Liver (tissue), 9 donors: ENCODE measurements around the gene TNNC2. TPM values are rescaled to one million over a fixed set of nuclear protein-coding genes. Genes with fewer than 3 reads are reported as not detected.

ENCODE experiments used
- DNase-seq: peaks from one replicate; pipeline ENCODE4 v3.0.0-alpha.2; 2017; ENCODE audit warnings: low spot score
- H3K27ac ChIP-seq, 2 donors: one replicate each; pipeline ENCODE4 v1.7.0; 2013; ENCODE audit warnings: inconsistent platforms in 2 of 2, low read length in 2 of 2, control low read depth in 1 of 2, low read depth in 1 of 2, mild to moderate bottlenecking in 1 of 2
- H3K27me3 ChIP-seq, 4 donors: one replicate each; pipeline versions ENCODE4 v1.6.1 to v1.7.0; 2013; ENCODE audit warnings: low read length in 3 of 4, inconsistent platforms in 1 of 4, mild to moderate bottlenecking in 1 of 4, moderate library complexity in 1 of 4; ENCODE audit not compliant: control insufficient read depth in 4 of 4, insufficient read depth in 4 of 4
- H3K36me3 ChIP-seq, 4 donors: one replicate each; pipeline versions ENCODE4 v1.6.1 to v1.7.0; 2013; ENCODE audit warnings: low read length in 3 of 4, mild to moderate bottlenecking in 3 of 4, low read depth in 1 of 4, moderate library complexity in 1 of 4; ENCODE audit not compliant: control insufficient read depth in 4 of 4, insufficient read depth in 3 of 4
- H3K4me1 ChIP-seq, 4 donors: one replicate each; pipeline versions ENCODE4 v1.6.1 to v1.7.0; 2013; ENCODE audit warnings: low read length in 3 of 4, mild to moderate bottlenecking in 3 of 4, moderate library complexity in 1 of 4; ENCODE audit not compliant: control insufficient read depth in 4 of 4, insufficient read depth in 4 of 4
- H3K4me3 ChIP-seq, 3 donors: one replicate each; pipeline versions ENCODE4 v1.6.1 to v1.7.0; 2013; ENCODE audit warnings: low read length in 3 of 3, control low read depth in 1 of 3, low read depth in 1 of 3, mild to moderate bottlenecking in 1 of 3
- H3K9ac ChIP-seq, 2 donors: one replicate each; pipeline ENCODE4 v1.7.0; 2013; ENCODE audit warnings: low read length in 2 of 2, mild to moderate bottlenecking in 2 of 2, moderate library complexity in 2 of 2, control low read depth in 1 of 2, low read depth in 1 of 2
- H3K9me3 ChIP-seq, 4 donors: one replicate each; pipeline versions ENCODE4 v1.6.1 to v1.7.0; 2013; ENCODE audit warnings: low read length in 3 of 4; ENCODE audit not compliant: control insufficient read depth in 4 of 4
- CTCF ChIP-seq: fragments of 150-350 bp; IDR thresholded peaks from 2 replicates; pipeline ENCODE4 v1.5.1; 2017; ENCODE audit warnings: improper control_type of control experiment, low read depth, low read length; ENCODE audit not compliant: missing input control
- EGR1 ChIP-seq, 2 donors: IDR thresholded peaks; 2 replicates each; pipeline ENCODE4 v1.6.1; 2016 to 2018; ENCODE audit warnings: antibody characterized with exemption in 2 of 2, low read depth in 2 of 2
- FOXA1 ChIP-seq: IDR thresholded peaks from 2 replicates; pipeline ENCODE4 v1.6.1; 2016; ENCODE audit warnings: antibody characterized with exemption
- FOXA2 ChIP-seq: IDR thresholded peaks from 2 replicates; pipeline ENCODE4 v1.6.1; 2016; ENCODE audit warnings: antibody characterized with exemption
- GABPA ChIP-seq, 2 donors: IDR thresholded peaks in 1 of 2; conservative IDR thresholded peaks in 1 of 2; 2 replicates each; pipeline ENCODE4 v1.6.1; 2016; ENCODE audit warnings: antibody characterized with exemption in 2 of 2, mild to moderate bottlenecking in 1 of 2, moderate library complexity in 1 of 2
- HNF4A ChIP-seq, 2 donors: conservative IDR thresholded peaks; 2 replicates each; pipeline ENCODE4 v1.6.1; 2016; ENCODE audit warnings: antibody characterized with exemption in 2 of 2, mild to moderate bottlenecking in 2 of 2
- HNF4G ChIP-seq: IDR thresholded peaks from 2 replicates; pipeline ENCODE4 v1.6.1; 2016; ENCODE audit warnings: antibody characterized with exemption
- JUND ChIP-seq, 2 donors: IDR thresholded peaks; 2 replicates each; pipeline ENCODE4 v1.6.1; 2016; ENCODE audit warnings: antibody characterized with exemption in 2 of 2
- NR2F2 ChIP-seq: IDR thresholded peaks from 2 replicates; pipeline ENCODE4 v1.6.1; 2016; ENCODE audit warnings: antibody characterized with exemption
- RAD21 ChIP-seq, 2 donors: IDR thresholded peaks; 2 replicates each; pipeline ENCODE4 v1.6.1; 2016; ENCODE audit warnings: antibody characterized with exemption in 2 of 2, mild to moderate bottlenecking in 2 of 2
- RXRA ChIP-seq, 2 donors: IDR thresholded peaks; 2 replicates each; pipeline ENCODE4 v1.6.1; 2017 to 2018; ENCODE audit warnings: antibody characterized with exemption in 2 of 2, mild to moderate bottlenecking in 1 of 2
- SP1 ChIP-seq: IDR thresholded peaks from 2 replicates; pipeline ENCODE4 v1.6.1; 2018; ENCODE audit warnings: antibody characterized with exemption, mild to moderate bottlenecking
- TAF1 ChIP-seq: conservative IDR thresholded peaks from 2 replicates; pipeline ENCODE4 v1.6.1; 2016; ENCODE audit warnings: antibody characterized with exemption, mild to moderate bottlenecking
- YY1 ChIP-seq: IDR thresholded peaks from 2 replicates; pipeline ENCODE4 v1.6.1; 2016; ENCODE audit warnings: antibody characterized with exemption, mild to moderate bottlenecking
- ZBTB33 ChIP-seq: IDR thresholded peaks from 2 replicates; pipeline ENCODE4 v1.6.1; 2016; ENCODE audit warnings: antibody characterized with exemption
- WGBS: extraction: QIAGEN DNeasy Blood & Tissue Kit; methylation state at CpG from one replicate; pipeline ENCODE4 v1.1.7; 2013; 5-methylcytosine and 5-hydroxymethylcytosine counted together
- polyA plus RNA-seq, 2 donors: library from polyadenylated mRNA; stranded (reverse) in 1 of 2; unstranded in 1 of 2; fragments of 200-250 nt in 1 of 2; fragments of >200 nt in 1 of 2; fragmentation: Nextera tagmentation in 1 of 2; extraction: Ambion mirVana in 1 of 2; gene quantifications; one replicate each; pipeline versions ENCODE4 v1.2.1 to v1.2.3, GENCODE V29; 2013 to 2015
- total RNA-seq, 2 donors: library from RNA; depleted of rRNA; stranded (reverse); fragments of >200 nt; gene quantifications; one replicate each; pipeline ENCODE4 v1.2.3, GENCODE V29; 2014
- TF ChIP-seq, protein P1 (sequence below): IDR thresholded peaks from 2 replicates; pipeline ENCODE4 v1.6.1; 2016; ENCODE audit warnings: antibody characterized with exemption
- TF ChIP-seq, protein P2 (sequence below): IDR thresholded peaks from 2 replicates; pipeline ENCODE4 v1.6.1; 2016; ENCODE audit warnings: antibody characterized with exemption
- TF ChIP-seq, protein P3 (sequence below): IDR thresholded peaks from 2 replicates; pipeline ENCODE4 v1.6.1; 2016; ENCODE audit warnings: antibody characterized with exemption, mild to moderate bottlenecking
- donor health status: healthy.
- donor health status: healthy.
- donor health status: healthy.
- donor health status: healthy.
- donor health status: healthy.

TNNC2 gene
- total and polyA plus RNA-seq, 4 donors, result 0.12 to 0.33 (median 0.31) TPM; not detected in 1

DNA sequence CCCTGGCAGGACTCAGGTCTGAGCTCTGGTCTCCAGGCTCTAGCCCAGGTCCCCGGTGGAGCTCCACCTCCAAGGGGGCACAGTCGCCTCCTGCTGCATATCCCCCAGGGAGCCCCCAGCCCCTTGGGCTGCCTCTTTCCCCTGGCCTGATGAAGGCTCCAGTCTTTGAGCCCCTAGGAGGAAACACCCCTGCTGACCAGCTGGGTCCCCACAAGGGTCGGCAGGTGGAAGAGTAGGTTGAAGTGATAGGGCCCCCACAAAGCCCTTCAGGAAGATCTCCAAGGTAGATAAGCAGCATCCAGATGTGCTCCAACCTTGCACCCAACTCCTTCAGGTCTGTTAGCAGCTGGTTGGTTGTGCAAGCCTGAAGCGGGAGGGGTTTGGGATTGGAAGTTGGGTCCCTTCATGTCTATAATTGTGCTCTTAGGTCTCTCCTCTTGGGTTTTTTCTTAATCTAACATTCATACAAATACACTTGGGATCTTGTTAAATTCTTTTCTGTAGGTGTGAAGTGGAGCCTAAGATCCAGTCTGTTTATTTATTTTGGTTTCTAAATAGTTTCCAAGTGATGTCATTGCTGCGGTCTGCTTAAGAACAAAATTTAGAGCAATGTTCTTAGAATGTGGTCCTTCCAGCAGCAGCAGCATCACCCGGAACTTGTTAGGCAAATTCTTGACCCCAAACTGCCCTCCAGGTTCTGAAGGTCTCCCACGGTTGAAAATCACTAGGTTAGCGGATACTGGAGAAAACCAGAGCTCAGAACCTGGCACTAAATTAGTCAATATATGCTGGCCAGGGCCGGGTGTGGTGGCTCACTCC is 9.5 kb downstream of the TNNC2 start:
- TF ChIP-seq HNF4G, result no peak
- TF ChIP-seq SP1, result no peak
- TF ChIP-seq YY1, result no peak
- TF ChIP-seq RAD21 (IDR thresholded peaks at IDR 0.05), result no peak
- TF ChIP-seq RXRA (IDR thresholded peaks at IDR 0.05), result no peak
- TF ChIP-seq NR2F2, result no peak
- no peak for TF ChIP-seq FOXA2
- TF ChIP-seq HNF4A (conservative IDR thresholded peaks at IDR 0.05), result no peak
- no peak for TF ChIP-seq GABPA (IDR thresholded peaks at IDR 0.05 in 1 of 2, conservative IDR thresholded peaks at IDR 0.05 in 1 of 2)
- no peak for TF ChIP-seq CTCF
- TF ChIP-seq, protein P1, sequence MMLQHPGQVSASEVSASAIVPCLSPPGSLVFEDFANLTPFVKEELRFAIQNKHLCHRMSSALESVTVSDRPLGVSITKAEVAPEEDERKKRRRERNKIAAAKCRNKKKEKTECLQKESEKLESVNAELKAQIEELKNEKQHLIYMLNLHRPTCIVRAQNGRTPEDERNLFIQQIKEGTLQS, result no peak
- TF ChIP-seq, protein P2, sequence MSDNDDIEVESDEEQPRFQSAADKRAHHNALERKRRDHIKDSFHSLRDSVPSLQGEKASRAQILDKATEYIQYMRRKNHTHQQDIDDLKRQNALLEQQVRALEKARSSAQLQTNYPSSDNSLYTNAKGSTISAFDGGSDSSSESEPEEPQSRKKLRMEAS, result no peak
- TF ChIP-seq TAF1, result no peak
- no peak for TF ChIP-seq EGR1 (IDR thresholded peaks at IDR 0.05; ENCODE audit: low read depth in 2 of 2)
- no peak for TF ChIP-seq ZBTB33
- TF ChIP-seq, protein P3, sequence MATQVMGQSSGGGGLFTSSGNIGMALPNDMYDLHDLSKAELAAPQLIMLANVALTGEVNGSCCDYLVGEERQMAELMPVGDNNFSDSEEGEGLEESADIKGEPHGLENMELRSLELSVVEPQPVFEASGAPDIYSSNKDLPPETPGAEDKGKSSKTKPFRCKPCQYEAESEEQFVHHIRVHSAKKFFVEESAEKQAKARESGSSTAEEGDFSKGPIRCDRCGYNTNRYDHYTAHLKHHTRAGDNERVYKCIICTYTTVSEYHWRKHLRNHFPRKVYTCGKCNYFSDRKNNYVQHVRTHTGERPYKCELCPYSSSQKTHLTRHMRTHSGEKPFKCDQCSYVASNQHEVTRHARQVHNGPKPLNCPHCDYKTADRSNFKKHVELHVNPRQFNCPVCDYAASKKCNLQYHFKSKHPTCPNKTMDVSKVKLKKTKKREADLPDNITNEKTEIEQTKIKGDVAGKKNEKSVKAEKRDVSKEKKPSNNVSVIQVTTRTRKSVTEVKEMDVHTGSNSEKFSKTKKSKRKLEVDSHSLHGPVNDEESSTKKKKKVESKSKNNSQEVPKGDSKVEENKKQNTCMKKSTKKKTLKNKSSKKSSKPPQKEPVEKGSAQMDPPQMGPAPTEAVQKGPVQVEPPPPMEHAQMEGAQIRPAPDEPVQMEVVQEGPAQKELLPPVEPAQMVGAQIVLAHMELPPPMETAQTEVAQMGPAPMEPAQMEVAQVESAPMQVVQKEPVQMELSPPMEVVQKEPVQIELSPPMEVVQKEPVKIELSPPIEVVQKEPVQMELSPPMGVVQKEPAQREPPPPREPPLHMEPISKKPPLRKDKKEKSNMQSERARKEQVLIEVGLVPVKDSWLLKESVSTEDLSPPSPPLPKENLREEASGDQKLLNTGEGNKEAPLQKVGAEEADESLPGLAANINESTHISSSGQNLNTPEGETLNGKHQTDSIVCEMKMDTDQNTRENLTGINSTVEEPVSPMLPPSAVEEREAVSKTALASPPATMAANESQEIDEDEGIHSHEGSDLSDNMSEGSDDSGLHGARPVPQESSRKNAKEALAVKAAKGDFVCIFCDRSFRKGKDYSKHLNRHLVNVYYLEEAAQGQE, result no peak
- no peak for TF ChIP-seq JUND (IDR thresholded peaks at IDR 0.05)
- no peak for TF ChIP-seq FOXA1
- H3K9ac ChIP-seq, result no peak overlapping the region
- no peaks in the 10 kb centered on the region for H3K36me3 ChIP-seq
- H3K27ac ChIP-seq, result no peak overlapping the region
- peaks cover 0 to 4% (median 1%) of the 10 kb centered on the region in 4 donors for H3K27me3 ChIP-seq
- H3K4me1 ChIP-seq, result peaks cover 0 to 6% (median 2%) of the 10 kb centered on the region in 4 donors
- 68% methylated on average over 9 of the region's 9 CpGs for WGBS
- no peak overlapping the region for H3K4me3 ChIP-seq
- H3K9me3 ChIP-seq, result no peaks in the 10 kb centered on the region
- no peak for DNase-seq
